ENCODE results near the gene FAM193A.

GRCh38 chr4:2728806-2729532, 192.5 kb downstream of the FAM193A start:
- TF ChIP-seq SIN3A (IDR thresholded peaks at IDR 0.05; ENCODE audit: borderline replicate concordance, insufficient read depth, low read length) (no peak), POLR2AphosphoS5 (IDR thresholded peaks at IDR 0.05; ENCODE audit: low read depth, low read length) (no peak), REST (IDR thresholded peaks at IDR 0.05; ENCODE audit: insufficient read depth in 1 of 2, low read depth in 2 of 2, low read length in 2 of 2) (no peak), TAF1 (IDR thresholded peaks at IDR 0.05; ENCODE audit: borderline replicate concordance, insufficient read depth, low read length) (no peak), FOXP2 (optimal IDR thresholded peaks at IDR 0.05; ENCODE audit: borderline replicate concordance, extremely low read depth, extremely low read length, insufficient read depth) (no peak)
